HepG2 (cell line): Measurements from ENCODE around the gene ENTPD6. TPM values are rescaled to one million over a fixed set of nuclear protein-coding genes. Genes with fewer than 3 reads are reported as not detected.

ENCODE experiments used
- GABPB1 ChIP-seq: IDR thresholded peaks from 2 replicates; pipeline ENCODE4 v1.6.1; 2016; ENCODE audit warnings: mild to moderate bottlenecking, missing genetic modification reagents, moderate library complexity, missing compliant biosample characterization
- KAT8 ChIP-seq: IDR thresholded peaks from 2 replicates; pipeline ENCODE4 v1.6.1; 2016; ENCODE audit warnings: missing genetic modification reagents, missing compliant biosample characterization
- MAX ChIP-seq: IDR thresholded peaks from 2 replicates; pipeline ENCODE4 v1.6.1; 2012; ENCODE audit warnings: inconsistent platforms
- MED8 ChIP-seq: sonication (generic); formaldehyde crosslinking; IDR thresholded peaks from 2 replicates; pipeline ENCODE4 v1.8.1; 2023; ENCODE audit warnings: mild to moderate bottlenecking, missing genetic modification reagents; ENCODE audit not compliant: insufficient replicate concordance
- NFAT5 ChIP-seq: sonication (generic); formaldehyde crosslinking; IDR thresholded peaks from 2 replicates; pipeline ENCODE4 v1.4.0; 2020; ENCODE audit warnings: missing genetic modification reagents
- REL ChIP-seq: sonication (generic); formaldehyde crosslinking; conservative IDR thresholded peaks from 2 replicates; pipeline ENCODE4 v1.8.0; 2022; ENCODE audit warnings: mild to moderate bottlenecking, missing genetic modification reagents, moderate library complexity
- USF2 ChIP-seq, 2 experiments: sonication (generic) in 1 of 2; formaldehyde crosslinking in 1 of 2; IDR thresholded peaks; 2 replicates each; pipeline versions ENCODE4 v1.5.1 to v1.6.1; 2011 to 2020; ENCODE audit warnings: borderline replicate concordance in 1 of 2, low read depth in 1 of 2, low read length in 1 of 2, mild to moderate bottlenecking in 1 of 2, missing genetic modification reagents in 1 of 2, moderate library complexity in 1 of 2
- YY1 ChIP-seq: IDR thresholded peaks from 2 replicates; pipeline ENCODE4 v1.6.1; 2011; ENCODE audit warnings: low read length, low read depth, moderate library complexity, mild to moderate bottlenecking; ENCODE audit not compliant: insufficient read depth, insufficient replicate concordance
- ZNF34 ChIP-seq: sonication (generic); formaldehyde crosslinking; IDR thresholded peaks from 2 replicates; pipeline ENCODE4 v1.4.0; 2020; ENCODE audit warnings: mild to moderate bottlenecking, missing genetic modification reagents, borderline replicate concordance
- ZNF354B ChIP-seq: sonication (generic); formaldehyde crosslinking; IDR thresholded peaks from 2 replicates; pipeline ENCODE4 v1.8.0; 2022; ENCODE audit warnings: mild to moderate bottlenecking, missing genetic modification reagents
- ZNF484 ChIP-seq: sonication (generic); formaldehyde crosslinking; IDR thresholded peaks from 2 replicates; pipeline ENCODE4 v1.5.1; 2020; ENCODE audit warnings: mild to moderate bottlenecking, low read depth, missing genetic modification reagents, borderline replicate concordance
- ZNF609 ChIP-seq: sonication (generic); formaldehyde crosslinking; IDR thresholded peaks from 2 replicates; pipeline ENCODE4 v1.4.0; 2020; ENCODE audit warnings: mild to moderate bottlenecking, missing genetic modification reagents, borderline replicate concordance
- ZNF615 ChIP-seq: sonication (generic); formaldehyde crosslinking; IDR thresholded peaks from 2 replicates; pipeline ENCODE4 v1.5.0; 2020; ENCODE audit warnings: mild to moderate bottlenecking, missing genetic modification reagents, borderline replicate concordance
- ZNF674 ChIP-seq: sonication (generic); formaldehyde crosslinking; IDR thresholded peaks from 2 replicates; pipeline ENCODE4 v1.5.0; 2020; ENCODE audit warnings: low read depth, mild to moderate bottlenecking, missing genetic modification reagents
- polyA plus RNA-seq, 8 experiments: library from polyadenylated mRNA; depleted of rRNA in 3 of 8; stranded (reverse) in 7 of 8; unstranded in 1 of 8; fragments of >200 nt; fragmentation: Illumina TruSeq in 4 of 8; extraction: Trizol in 4 of 8; gene quantifications; 2 replicates each; pipeline versions ENCODE4 v1.2.1 to v1.2.3, GENCODE V29; 2011 to 2016; ENCODE audit warnings: low read depth in 4 of 8, missing spikeins in 1 of 8, mixed read lengths in 1 of 8; ENCODE audit not compliant: insufficient read depth in 1 of 8
- total RNA-seq, 5 experiments: library from RNA; depleted of rRNA; stranded (reverse); fragments of >200 nt; fragmentation: Illumina TruSeq; extraction: Trizol; gene quantifications; 2 replicates each; pipeline ENCODE4 v1.2.3, GENCODE V29; 2016; ENCODE audit warnings: low read depth in 1 of 5

ENTPD6 gene
- total and polyA plus RNA-seq, 2 of the 13 experiments (the other 11 are each of a cell fraction or from before 2014, with no cell fraction given) = 164 to 172 TPM

GRCh38 chr20:25195014-25195961, at the start of gene ENTPD6 (continued):
- 0 out of 2 replicates have a peak, but pooled peaks have one; percentile 69 for TF ChIP-seq ZNF354B (CRISPR knock-in tag)
- TF ChIP-seq ZNF34 = peak; percentile 29; the same call in 1 of the 2 replicates
- peak; percentile 98 for TF ChIP-seq MAX
- TF ChIP-seq NFAT5 (CRISPR knock-in tag) = peak; percentile 83
- TF ChIP-seq MED8 (CRISPR knock-in tag) = peak; percentile 93
- peak; percentile 71; the same call in 1 of the 2 replicates for TF ChIP-seq ZNF609
- no peak for TF ChIP-seq ZNF674 (CRISPR knock-in tag)
- peak; percentile 85 for TF ChIP-seq GABPB1 (CRISPR knock-in tag)
- TF ChIP-seq USF2 (IDR thresholded peaks at IDR 0.05; ENCODE audit: low read depth, low read length) = peak; percentile 1; the same call in 1 of the 2 replicates
- TF ChIP-seq USF2 (CRISPR knock-in tag; IDR thresholded peaks at IDR 0.05; ENCODE audit: borderline replicate concordance) = peak; percentile 47; the same call in 1 of the 2 replicates
- TF ChIP-seq ZNF484 (CRISPR knock-in tag) = no peak
- TF ChIP-seq ZNF615 (CRISPR knock-in tag) = no peak
- TF ChIP-seq KAT8 (CRISPR knock-in tag) = peak; percentile 85
- TF ChIP-seq REL = no peak
- TF ChIP-seq YY1 = peak; percentile 80
